ENCODE data around the gene SPDYE5. TPM values are rescaled to one million over a fixed set of nuclear protein-coding genes. Genes with fewer than 3 reads are reported as not detected.
"Not testable (repeated sequence)": the region's sequence is repeated elsewhere in the genome, so short reads cannot be mapped to it uniquely, and the experiment has no call there.

Gene SPDYE5
- 0.06 TPM for total RNA-seq (2013)
- polyA plus RNA-seq (under 1 TPM in 1 of 3 donors, not detected in 2; 0.20 TPM), polyA minus RNA-seq (not detected in 2 replicates), total RNA-seq (0 to 0.69 (median 0) reads per million in 11 experiments)

- H3K79me2 ChIP-seq (ENCODE audit: insufficient read depth, low read length); H3K4me1 Mint-ChIP-seq; H2AFZ ChIP-seq (ENCODE audit: insufficient read depth, low read depth, low read length, poor library complexity, severe bottlenecking); H3K4me2 ChIP-seq (replicated peaks; ENCODE audit: extremely low read depth, low read length, poor library complexity, severe bottlenecking); H3K27me3 ChIP-seq (ENCODE audit: control insufficient read depth in 2 of 2, insufficient read depth in 2 of 2, low read length in 2 of 2); H3K27ac Mint-ChIP-seq; H3K4me3 ChIP-seq (replicated peaks in 1 of 3; ENCODE audit: low read depth in 2 of 3, low read length in 3 of 3); H3K27me3 Mint-ChIP-seq (ENCODE audit: low read depth in 3 of 3); H3K9me3 ChIP-seq (replicated peaks in 1 of 2; ENCODE audit: control insufficient read depth in 1 of 2, insufficient read depth in 1 of 2, low read length in 2 of 2); H3K9me3 Mint-ChIP-seq; H3K9ac ChIP-seq (ENCODE audit: insufficient read depth, low read length, poor library complexity, severe bottlenecking); DNase-seq; H3K27ac ChIP-seq (ENCODE audit: low read depth in 1 of 2, low read length in 2 of 2); H4K20me1 ChIP-seq (ENCODE audit: insufficient read depth, low read length); H3K36me3 ChIP-seq (replicated peaks in 1 of 2; ENCODE audit: control insufficient read depth in 1 of 2, insufficient read depth in 2 of 2, low read length in 2 of 2); intact Hi-C loops (cut with micrococcal nuclease); H3K4me3 Mint-ChIP-seq; H3K4me1 ChIP-seq (ENCODE audit: control insufficient read depth in 1 of 2, insufficient read depth in 2 of 2, low read length in 2 of 2): not testable (repeated sequence)
- WGBS (ENCODE audit: insufficient coverage), result 80% methylated on average over 1 of the region's 6 CpGs
- H3K36me3 Mint-ChIP-seq, result peaks cover 5 to 11% of the 10 kb centered on the region in 2 donors
Observed at GRCh38 chr7:75492020-75492419, at the start of gene SPDYE5. TSS of gene SPDYE5 (plus strand) at chr7:75492320. CDS start at chr7:75494048, 1,728 bp downstream.

- peaks cover 27 to 39% of the 10 kb centered on the region in 2 donors for H3K36me3 Mint-ChIP-seq
- 0% methylated on average over 14 of the region's 76 CpGs for WGBS (ENCODE audit: insufficient coverage)
- H3K79me2 ChIP-seq (ENCODE audit: insufficient read depth, low read length); H3K9me3 Mint-ChIP-seq; intact Hi-C loops (cut with micrococcal nuclease); H3K4me1 Mint-ChIP-seq; H3K4me1 ChIP-seq (ENCODE audit: control insufficient read depth in 1 of 2, insufficient read depth in 2 of 2, low read length in 2 of 2); H3K9me3 ChIP-seq (replicated peaks in 1 of 2; ENCODE audit: control insufficient read depth in 1 of 2, insufficient read depth in 1 of 2, low read length in 2 of 2); H3K4me2 ChIP-seq (replicated peaks; ENCODE audit: extremely low read depth, low read length, poor library complexity, severe bottlenecking); H3K27me3 Mint-ChIP-seq (ENCODE audit: low read depth in 3 of 3); H4K20me1 ChIP-seq (ENCODE audit: insufficient read depth, low read length); H3K27me3 ChIP-seq (ENCODE audit: control insufficient read depth in 2 of 2, insufficient read depth in 2 of 2, low read length in 2 of 2): not testable (repeated sequence)
- Histone ChIP-seq H3K4me3 (replicated peaks in 1 of 3; ENCODE audit: low read depth in 2 of 3, low read length in 3 of 3) (peak overlapping the region; percentile 50 to 88 (median 72)), H3K9ac (ENCODE audit: insufficient read depth, low read length, poor library complexity, severe bottlenecking) (peak overlapping the region; percentile 67), H3K27ac (ENCODE audit: low read depth in 1 of 2, low read length in 2 of 2) (peak overlapping the region; percentile 63 to 81), H2AFZ (ENCODE audit: insufficient read depth, low read depth, low read length, poor library complexity, severe bottlenecking) (peak overlapping the region; percentile 67), H3K36me3 (replicated peaks in 1 of 2; ENCODE audit: control insufficient read depth in 1 of 2, insufficient read depth in 2 of 2, low read length in 2 of 2) (peaks cover 24% of the 10 kb centered on the region in 2 donors)
- peak overlapping the region; percentile 83 to 93 for H3K4me3 Mint-ChIP-seq
- peak in 1 of 3 donors; percentile 1 for DNase-seq
- H3K27ac Mint-ChIP-seq, result peak overlapping the region; percentile 89 to 98 (median 97)
Observed at GRCh38 chr7:75442465-75443111, 49.5 kb upstream of the SPDYE5 start.

GRCh38 chr7:75449946-75450345 lies 42.2 kb upstream of the SPDYE5 start:
- H3K27ac ChIP-seq (ENCODE audit: low read depth in 1 of 2, low read length in 2 of 2); H3K27me3 Mint-ChIP-seq (ENCODE audit: low read depth in 3 of 3); H3K27ac Mint-ChIP-seq; intact Hi-C loops (cut with micrococcal nuclease); H3K4me1 ChIP-seq (ENCODE audit: control insufficient read depth in 1 of 2, insufficient read depth in 2 of 2, low read length in 2 of 2); DNase-seq; H3K79me2 ChIP-seq (ENCODE audit: insufficient read depth, low read length); H3K36me3 ChIP-seq (replicated peaks in 1 of 2; ENCODE audit: control insufficient read depth in 1 of 2, insufficient read depth in 2 of 2, low read length in 2 of 2); H3K9ac ChIP-seq (ENCODE audit: insufficient read depth, low read length, poor library complexity, severe bottlenecking); H2AFZ ChIP-seq (ENCODE audit: insufficient read depth, low read depth, low read length, poor library complexity, severe bottlenecking); H3K9me3 Mint-ChIP-seq; H3K4me3 ChIP-seq (replicated peaks in 1 of 3; ENCODE audit: low read depth in 2 of 3, low read length in 3 of 3); H4K20me1 ChIP-seq (ENCODE audit: insufficient read depth, low read length); H3K9me3 ChIP-seq (replicated peaks in 1 of 2; ENCODE audit: control insufficient read depth in 1 of 2, insufficient read depth in 1 of 2, low read length in 2 of 2); H3K27me3 ChIP-seq (ENCODE audit: control insufficient read depth in 2 of 2, insufficient read depth in 2 of 2, low read length in 2 of 2); H3K4me3 Mint-ChIP-seq; H3K4me1 Mint-ChIP-seq; H3K4me2 ChIP-seq (replicated peaks; ENCODE audit: extremely low read depth, low read length, poor library complexity, severe bottlenecking): not testable (repeated sequence)
- H3K36me3 Mint-ChIP-seq, result peaks cover 10 to 20% of the 10 kb centered on the region in 2 donors
- no CpG with 5 or more reads among the region's 5 CpGs for WGBS (ENCODE audit: insufficient coverage)
